ENCODE measurements around the gene RBM33.

RBM33 gene

DNA sequence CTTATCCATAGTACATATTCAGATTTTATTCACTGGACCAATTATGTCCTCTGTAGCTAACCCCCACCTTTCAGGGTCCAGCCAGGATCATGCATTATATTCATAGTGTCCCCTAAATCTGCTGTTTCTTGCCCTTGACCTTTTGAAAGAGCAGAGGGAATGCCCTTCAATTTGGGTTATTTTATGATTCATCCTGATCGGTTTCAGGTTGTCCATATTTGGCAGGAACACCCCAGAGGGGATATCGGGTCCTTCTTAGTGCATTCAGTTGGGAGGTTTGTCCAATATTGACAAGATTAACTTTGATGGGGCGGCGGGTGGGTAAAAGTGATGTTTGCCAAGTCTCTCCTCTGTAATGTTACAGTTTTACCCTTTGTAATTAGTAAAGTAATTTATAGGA is 106.9 kb downstream of the RBM33 start:
- no peak for DNase-seq

DNA sequence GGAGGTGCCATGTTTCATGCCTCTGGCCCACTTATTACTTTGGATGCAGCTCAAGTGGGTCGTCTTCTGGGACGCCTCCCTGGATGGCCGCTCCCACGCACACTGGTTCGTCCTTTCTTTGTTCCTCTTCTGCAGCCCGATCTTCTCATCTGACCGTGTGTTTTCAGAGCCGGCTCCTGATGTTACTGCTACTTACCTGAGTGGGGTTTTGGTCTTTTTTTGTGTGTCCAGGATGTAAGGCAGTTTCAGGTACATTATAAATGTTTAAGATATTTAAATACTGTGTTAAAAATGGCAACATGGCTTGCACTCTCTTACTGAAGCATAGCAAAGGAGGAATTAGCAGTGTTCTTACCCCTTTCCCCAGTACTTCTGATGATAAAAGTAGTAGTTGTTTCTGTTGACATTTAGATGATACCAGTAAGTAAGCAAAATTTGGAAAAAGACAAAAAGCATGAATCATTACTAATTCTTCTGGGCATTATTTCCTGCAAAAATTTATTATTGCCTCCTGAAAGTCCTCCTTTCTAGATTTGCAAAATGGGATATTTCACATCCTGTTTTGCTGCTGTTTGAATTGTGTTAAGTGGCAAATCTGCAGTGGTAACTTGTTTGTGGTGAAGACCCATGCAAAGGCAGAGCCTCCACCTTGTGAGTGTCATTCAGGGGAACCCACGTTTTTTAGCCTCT is 108.4 kb downstream of the RBM33 start:
- DNase-seq = no peak

DNA sequence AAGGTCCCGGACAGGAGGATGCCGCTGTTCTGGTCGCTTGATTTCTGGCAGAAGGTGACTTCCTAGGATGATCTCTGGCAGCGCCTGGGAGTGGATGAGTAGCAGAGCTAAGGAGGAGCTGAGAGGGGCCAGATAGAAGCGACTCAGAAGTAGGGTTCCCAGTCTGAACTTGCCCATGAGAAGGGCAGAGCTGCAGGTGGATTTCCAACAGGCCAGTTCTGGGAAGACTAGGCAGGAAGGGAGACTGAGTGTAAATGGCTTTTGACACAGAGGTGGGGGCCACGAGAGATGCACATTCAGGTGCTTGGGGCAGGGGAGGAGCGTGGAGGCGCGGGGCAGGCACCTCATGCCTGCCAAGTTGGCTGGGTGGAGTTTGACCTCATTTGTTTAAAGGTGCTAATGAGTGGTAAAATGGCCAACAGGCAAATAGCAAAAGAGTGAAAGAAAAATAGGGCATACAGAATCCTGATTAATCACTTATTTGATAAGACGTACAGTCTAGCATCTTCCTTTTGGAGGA is 109.0 kb downstream of the RBM33 start:
- DNase-seq = no peak

DNA sequence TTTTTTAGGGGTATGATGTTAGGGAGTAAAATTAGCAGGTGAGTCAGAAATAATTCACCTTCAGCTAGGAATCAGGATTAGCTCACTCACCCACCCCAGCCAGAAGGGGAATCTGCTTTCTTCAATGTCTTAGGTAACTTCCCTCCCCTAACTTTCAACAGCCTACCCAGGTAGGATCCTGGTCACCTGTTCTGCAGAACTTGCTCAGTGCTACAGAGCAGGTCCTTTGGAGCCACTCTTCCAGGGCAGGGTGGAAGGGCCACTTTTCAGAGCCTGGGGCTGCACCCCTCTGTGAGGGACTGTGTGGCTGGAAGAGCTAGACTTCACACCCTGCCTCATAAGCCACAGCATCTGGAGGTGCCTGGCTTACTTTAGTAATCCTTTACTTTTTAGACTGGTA is 109.7 kb downstream of the RBM33 start:
- no peak for DNase-seq

DNA sequence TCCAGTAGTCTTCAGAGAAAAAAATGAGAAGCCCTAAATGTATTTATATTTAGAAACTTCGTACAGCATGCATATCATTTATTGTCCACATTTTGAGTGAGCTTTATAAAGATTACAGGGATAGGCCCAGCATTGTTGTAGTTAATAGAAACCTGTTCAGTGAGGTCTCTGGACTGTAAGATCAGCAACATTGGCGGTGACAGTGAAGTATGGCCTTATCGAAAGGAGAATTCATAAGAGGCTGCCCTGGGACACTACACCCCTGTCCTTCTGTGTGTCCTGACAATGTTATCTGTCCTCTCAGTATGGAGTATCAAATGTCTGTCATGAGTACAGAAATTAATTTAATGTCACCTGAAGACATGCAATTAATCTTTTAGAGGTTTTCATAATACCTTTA is 110.6 kb downstream of the RBM33 start:
- DNase-seq = no peak

DNA sequence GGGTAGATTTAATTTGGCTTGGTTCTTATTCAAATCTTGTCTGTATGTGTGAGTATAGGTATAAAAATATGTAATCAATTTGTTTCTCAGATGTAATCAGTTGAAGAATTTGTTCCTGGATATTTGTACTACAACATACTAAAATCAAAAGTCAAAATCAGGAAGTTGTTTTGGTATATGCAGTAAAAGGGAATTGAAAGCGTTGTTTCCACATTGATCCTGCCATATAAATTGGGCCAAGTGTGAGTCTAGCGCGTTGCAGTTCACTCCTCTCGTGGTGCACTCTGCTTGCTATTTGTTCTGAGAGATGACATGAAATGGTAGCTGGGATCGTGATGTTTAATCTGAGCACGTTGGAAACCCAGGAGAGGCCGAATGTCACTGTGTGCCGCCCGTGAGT is 111.9 kb downstream of the RBM33 start:
- no peak for DNase-seq

DNA sequence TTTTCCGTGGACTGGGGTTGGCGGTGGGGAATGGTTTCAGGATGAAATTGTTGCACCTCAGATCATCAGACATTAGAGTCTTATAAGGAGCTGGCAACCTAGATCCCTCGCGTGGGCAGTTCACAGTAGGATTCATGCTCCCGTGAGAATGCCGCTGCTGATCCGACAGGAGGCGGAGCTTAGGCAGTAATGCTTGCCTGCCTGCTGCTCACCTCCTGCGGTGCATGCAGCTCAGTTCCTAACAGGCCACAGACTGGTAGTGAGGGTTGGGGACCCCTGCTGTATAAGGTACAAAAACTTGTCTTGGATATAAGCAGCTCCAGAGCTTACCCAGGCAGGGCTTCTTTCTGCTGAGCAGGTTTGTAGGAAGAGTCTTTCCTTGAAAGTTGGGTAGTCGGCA is 113.9 kb downstream of the RBM33 start:
- no peak for DNase-seq

DNA sequence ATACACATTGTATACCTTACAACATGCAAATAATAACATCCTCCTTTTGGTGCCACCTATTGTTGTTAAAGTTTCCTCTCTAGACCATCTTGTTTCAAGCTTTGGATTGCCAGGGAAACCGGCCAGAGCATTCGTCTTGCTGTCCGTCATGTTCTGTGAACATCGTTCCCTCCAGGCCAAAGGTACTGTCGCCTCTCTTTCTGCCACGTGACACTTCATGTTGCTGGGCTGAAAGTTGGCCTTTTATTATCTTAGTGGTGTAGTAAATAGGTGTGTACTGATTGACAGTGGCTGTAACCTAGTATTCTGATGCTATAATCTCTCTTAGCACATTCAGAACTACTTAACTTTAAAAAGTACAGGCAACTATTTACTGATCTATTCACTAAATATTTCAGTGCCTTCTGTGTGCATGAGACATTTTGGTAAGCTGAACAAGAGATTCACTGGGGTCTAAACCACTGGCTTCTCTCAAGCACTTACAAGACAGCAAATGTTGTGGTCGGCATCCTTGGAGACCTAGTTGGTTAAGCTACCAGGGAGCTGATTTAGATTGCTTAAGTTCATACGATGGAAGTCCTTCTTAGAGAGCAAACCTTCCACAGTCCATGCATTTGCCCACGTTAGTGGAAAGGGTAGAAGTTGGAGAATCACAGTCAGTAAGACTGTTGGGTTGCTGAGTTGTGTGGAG is 115.4 kb downstream of the RBM33 start:
- DNase-seq = no peak

DNA sequence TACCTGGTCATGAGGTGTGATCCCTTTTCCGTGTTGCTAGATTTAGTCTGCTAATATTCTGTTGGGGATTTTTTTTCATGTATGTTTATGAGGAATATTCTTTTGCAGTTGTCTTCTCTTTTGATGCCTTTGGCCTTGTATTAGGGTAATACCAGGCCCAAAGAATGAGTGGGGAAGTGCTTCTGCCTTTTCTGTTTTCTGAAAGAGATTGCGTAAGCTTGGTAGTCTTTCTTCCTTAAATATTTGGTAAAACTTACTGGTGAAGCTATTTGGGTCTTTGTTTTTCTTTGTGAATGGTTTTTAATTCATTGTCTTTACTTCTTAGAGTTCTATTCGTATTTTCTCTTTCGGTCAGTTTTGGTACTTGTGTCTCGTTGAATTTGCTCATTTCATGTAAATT is 116.7 kb downstream of the RBM33 start:
- DNase-seq = no peak

DNA sequence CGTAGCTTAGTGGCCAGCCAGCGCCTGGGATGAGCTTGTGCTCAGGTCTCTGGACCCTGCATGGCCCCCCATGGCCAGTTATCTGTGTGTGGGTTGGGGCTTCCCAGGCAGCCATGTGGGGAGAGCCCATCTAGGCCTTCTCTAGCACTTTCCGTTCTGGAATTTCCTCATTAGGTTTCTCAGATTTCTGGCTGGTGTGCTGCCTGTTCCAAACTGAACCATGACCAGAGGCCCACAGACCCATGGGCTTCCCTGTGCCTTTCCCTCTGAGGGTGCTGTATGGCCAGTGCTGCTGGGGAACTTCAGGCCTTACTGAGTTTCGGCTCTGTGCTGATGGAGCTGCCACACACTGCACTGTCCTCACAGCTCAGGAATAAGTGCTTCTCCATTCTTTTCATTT is 117.6 kb downstream of the RBM33 start:
- no peak for DNase-seq

DNA sequence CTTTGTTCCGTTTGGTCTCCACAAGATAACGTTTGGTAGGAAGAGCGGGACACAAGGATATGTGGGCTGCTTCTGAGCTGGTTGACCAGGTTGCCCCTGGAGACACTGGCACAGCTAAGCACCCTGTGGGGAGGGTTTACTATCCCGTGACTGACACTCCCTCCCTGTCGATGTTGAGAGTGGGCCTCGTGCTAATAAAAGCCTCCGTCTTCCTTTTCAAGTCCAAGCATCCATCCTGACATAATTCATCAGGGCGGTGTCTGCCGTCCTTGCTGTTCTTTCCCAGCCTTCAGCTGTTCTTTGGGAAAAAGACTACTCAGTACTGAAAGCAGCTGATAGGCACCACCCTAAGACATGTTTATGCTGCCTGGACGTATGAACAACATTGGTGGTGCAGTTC is 118.2 kb downstream of the RBM33 start:
- no peak for DNase-seq

DNA sequence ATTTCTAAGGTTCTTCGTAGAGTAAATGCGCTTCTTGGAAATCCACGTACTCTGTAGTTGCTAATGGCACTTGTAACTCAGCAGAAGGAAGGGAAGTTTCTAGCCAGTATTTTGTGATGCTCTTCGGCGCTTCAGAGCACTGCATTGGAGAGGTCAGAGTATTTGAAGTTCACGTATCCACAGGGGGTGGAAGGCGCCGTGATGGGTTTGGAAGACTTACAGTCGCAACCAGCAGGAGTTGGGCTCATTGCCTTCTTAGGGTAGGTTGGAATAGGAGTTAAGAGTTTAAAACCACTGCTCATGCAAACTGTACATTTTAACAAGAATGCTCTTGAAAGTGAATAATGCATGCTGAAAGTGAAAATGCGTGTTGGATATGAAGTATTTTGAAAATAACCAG is 118.7 kb downstream of the RBM33 start:
- DNase-seq = no peak

DNA sequence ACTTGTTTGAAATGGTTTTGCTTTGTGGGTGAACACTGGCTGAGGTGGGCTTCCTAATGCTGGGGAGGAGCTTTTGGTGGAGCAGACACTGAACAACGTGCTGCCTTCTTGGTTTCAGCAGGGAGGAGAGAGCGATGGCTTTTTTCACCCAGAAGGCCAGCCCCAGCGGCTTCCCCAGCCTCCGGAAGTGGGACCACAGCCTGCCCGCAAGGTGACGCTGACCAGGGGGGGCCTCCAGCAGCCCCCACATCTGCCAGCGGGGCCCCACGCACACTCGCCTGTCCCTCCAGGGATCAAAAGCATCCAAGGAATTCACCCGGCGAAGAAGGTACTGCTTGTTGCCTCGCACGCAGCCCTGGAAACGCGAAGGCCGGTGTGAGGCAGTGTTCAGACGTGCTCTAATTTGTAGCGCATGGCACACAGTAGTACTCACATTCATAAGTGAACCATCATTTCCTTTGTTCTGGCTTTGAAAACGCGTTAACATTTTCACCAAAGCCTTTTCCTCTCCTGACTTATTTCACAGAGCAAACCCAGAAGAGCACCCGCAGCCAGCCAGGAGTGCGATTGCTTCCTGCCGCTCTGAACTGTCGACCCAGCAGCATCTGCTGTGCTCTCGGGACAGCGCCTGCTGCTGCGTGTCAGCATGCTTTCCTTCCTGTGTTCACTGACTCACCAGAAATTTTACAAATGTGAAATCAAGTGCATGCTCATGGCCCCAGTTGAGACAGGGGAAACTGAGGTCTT is 119.4 kb downstream of the RBM33 start:
- peak; percentile 46 for DNase-seq

DNA sequence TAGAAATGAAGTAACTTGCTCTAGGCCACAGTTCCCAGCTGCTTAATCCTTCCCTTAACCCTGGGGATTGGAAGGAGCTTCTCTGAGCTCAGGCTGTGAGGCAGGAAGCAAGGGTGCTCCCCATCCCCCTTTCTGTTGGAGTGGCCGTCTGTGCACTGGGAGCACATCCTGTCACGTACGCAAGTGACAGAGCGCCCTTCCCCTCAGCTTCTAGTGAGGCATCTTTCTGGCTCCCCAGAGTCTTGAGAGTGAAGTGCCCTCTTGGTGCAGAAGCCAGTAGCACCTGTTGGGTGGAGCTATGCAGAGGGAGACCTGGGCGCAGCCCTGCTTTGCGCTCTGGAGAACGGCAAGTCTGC is 120.0 kb downstream of the RBM33 start:
- no peak for DNase-seq

DNA sequence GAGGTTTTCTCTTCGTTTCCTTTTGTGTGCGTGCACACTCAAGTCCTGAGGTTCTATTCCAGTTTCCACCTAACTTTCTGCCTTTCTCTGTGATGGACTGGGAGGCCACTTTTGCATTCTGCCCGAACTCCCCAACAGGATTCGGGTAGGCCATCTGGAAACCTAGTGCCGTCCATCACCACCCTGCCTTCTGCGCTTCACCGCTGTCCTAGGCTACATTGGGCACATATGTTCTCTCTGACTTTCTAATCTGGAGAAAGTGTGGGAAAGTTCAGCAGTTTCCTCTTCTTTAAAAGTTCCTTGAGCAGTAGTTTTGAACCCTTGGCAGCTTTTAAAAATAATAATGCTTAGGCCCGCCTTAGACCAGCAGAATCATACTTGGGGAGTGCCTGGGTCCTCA is 121.0 kb downstream of the RBM33 start:
- no peak for DNase-seq

DNA sequence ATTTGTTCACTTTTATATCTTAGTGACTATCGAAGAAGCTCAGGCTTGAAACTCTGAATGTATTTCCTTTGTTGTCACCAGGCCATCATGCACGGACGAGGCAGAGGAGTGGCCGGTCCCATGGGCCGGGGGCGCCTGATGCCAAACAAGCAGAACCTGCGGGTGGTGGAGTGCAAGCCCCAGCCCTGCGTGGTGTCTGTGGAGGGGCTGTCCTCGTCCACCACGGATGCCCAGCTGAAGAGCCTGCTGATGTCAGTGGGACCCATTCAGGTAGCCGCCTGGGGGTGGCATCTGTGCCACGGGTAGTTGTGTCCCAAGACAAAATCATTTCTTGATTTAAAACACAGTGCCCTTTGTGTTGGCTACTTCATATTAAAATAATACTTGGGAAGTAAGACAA is 121.9 kb downstream of the RBM33 start:
- DNase-seq = no peak

DNA sequence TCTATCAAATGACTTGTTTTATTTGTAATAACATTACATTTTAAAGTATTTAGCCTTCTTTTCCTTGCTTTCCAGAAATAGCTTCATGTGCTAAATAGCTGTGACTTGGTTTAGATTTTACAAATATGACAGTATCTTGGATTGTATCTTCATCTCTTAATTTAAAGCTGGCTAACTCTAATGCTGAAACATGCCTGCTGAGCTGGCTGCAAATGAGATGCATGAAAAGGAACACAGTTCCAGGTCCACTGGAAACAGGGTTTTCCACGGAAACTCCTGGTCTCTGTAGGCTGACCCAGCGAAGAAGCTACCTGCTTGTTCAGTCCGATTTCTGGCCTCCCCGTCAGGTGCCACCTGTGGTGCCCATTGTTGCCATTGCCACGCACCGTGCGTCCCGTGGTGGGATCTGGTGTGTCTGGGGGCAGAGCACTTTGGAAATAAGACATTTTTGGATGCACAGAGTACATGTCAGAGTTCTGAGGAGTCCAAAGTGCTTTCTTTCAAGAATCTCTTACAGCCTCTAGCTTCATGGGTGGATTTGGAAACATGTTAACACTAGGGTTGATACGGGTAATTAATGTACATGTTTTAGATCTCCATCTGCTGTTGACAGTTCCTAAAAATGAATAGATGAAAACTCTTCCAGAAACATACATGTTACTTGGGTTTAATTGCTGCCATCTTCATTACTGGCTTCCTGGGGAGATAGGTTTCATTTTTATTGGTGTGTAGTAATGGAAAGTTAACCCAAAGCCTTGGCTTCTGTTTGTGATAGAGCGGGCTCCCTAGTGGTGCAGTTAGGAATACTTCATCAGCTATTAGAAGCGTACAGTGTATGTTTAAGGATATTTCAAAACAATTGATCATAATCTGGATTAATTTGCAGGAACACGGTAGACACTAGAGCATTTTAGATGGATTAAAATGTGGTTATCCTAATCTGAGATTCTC is 122.8 kb downstream of the RBM33 start:
- DNase-seq = no peak

DNA sequence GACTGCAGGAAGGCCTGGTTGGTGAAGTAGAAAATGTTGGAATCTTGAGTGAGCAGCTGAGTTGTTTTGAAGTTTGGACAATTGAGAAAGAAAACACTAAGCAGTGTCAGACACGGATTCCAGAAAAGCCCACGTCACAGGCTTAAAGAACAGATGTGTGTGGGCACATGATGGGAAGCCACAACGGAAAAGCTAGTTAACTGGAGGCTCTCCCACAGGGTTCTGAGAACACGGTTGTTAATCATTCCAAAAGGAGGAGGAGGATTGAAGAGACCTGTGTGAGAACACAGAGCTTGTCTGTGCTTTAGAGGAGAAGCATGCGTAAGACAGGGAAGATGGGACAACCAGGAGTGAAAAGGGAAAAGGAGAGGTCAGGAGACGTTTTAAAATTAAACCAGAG is 125.2 kb downstream of the RBM33 start:
- no peak for DNase-seq

DNA sequence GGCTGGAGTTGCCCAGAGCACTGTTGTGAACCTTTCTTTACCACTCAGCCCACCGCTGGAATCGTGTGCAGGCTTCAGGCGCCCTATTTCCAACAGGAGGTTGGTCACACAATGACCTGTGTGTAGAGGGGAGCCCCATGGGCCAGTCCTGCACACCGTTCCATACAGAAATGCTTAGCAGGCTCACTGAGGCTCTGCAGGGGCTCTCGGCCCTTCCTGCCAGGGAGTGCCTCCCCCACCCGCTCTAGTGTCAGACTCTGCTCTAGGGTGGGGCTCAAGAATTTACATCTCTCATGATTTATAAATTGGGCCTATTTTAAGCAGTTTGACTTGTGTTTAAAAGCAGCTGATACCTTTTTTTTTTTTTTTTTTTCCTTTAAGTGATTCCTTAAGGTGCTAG is 125.8 kb downstream of the RBM33 start:
- no peak for DNase-seq

DNA sequence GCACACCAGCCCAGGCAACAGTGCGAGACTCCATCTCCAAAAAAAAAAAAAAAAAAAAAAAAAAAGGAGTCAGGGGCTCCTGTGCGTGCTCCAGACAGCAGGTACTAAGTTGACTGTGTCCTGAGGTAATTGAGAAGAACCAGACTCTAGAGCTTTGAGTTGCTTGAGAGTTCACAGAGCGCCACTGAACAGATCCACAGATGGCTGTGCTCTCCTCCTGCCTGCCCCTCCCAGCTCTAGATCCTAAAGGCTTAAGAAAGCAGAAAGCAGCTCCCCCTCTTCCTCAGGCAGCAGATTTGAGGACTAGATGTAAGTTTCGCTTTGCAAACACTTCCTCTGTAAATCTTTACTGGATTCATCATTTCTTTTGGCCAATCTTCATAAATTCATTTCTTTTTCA is 129.1 kb downstream of the RBM33 start:
- DNase-seq = no peak

DNA sequence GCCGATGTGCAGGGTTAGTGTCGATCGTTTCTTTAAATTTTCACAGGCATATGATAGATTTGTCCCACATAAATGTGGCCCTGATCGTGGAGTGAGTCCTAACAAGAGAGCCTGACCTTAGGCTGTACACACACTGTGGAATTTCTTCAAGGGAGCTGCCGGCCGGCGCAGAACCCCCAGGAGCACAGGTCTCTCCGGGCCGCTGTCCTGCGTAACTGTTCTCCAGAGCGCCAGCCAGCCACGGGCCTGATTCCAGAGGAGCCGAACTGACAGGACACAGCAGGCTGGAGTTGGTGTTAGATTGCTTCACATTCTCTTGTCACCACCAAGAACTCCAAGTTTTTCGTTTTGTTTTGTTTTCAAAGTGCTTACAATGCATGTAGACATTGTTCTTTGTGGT is 130.5 kb downstream of the RBM33 start:
- no peak for DNase-seq

DNA sequence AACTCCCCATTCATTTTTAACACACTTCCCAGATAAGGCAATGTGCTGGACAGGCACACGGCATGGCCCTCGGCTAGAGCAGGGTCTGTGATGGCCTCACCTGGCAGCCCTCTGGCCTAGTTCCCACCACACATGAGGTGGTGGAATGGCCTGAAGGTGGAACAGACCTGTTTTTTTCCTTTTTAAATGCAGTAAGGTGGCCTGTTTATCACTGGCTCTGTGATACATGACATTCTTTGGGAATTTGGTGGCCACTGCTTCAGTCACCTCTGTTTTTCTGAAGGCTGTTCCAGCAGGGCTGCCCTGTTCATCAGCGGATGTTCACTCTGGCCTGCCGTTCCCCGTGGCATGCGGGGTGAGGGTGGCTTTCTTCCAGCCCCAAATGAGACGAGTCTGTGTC is 131.2 kb downstream of the RBM33 start:
- DNase-seq = no peak

DNA sequence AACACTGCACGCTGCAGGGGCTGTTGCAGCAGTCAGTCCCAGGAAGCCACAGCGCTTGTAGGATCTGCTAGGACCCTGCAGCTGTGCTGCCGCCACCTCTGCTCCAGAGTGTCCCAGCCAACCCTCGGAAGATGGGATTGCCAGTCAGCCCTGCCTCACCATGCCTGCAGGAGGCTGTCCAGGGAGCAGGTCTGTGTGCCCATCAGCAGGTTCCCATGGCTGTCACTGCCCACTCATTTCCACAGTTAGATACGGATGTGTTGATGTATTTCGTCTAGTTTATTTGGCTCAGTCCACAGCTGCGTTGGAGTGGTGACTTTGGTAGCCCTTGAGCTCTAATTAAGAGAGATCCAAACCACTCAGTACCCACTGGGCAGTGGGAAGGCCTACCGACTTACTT is 132.1 kb downstream of the RBM33 start:
- no peak for DNase-seq
